K562 (cell line): ENCODE data around the gene TMEM170A. TPM values are rescaled to one million over a fixed set of nuclear protein-coding genes. Genes with fewer than 3 reads are reported as not detected.
A peak's percentile ranks its signal among the peaks of the same experiment; 100 is the strongest.

ENCODE experiments used
- ATAC-seq: fragments of 200-7000 bp; cut with Tn5 transposase; 3 replicates; pipeline ENCODE4 v1.9.1; 2020; ENCODE audit warnings: moderate library complexity
- BruUV-seq: library from RNA; stranded (reverse); fragments of 400-500 nt; replicated peaks from 2 replicates; lab custom pipeline; 2021; lab: Mats Ljungman, UMichigan
- CTCF ChIA-PET: fragments of 300-600 bp; formaldehyde crosslinking; extraction: SDS; loops from one replicate; lab custom pipeline; 2021; ENCODE audit warnings: low intra/inter-chr PET ratio; lab: Yijun Ruan, JAX
- POLR2A ChIA-PET: fragments of 300-600, 350-650 bp; sonication (Branson Sonifier 250); formaldehyde crosslinking; extraction: SDS; loops from one replicate; lab custom pipeline; 2021; ENCODE audit warnings: antibody characterized with exemption, inconsistent platforms; lab: Yijun Ruan, JAX
- DNase-seq, 4 experiments: peaks; one replicate each; pipeline versions ENCODE4 v3.0.0 to v3.0.0-alpha.2; 2011 to 2018; ENCODE audit warnings: low spot score in 3 of 4, mixed read lengths in 3 of 4; ENCODE audit errors: extremely low read depth in 1 of 4
- FAIRE-seq: peaks from 2 replicates; lab custom pipeline; 2011; peaks lifted over from hg19 to GRCh38; lab: Jason Lieb, UNC
- H2AFZ ChIP-seq: 2 replicates; pipeline ENCODE4 v1.6.0; 2011; ENCODE audit warnings: low read depth, low read length, control low read depth, inconsistent platforms
- H3K27ac ChIP-seq: fragments of 200-600 bp; 3 replicates; pipeline ENCODE4 v1.8.0; 2011; ENCODE audit warnings: low read depth, mild to moderate bottlenecking, control low read depth, inconsistent platforms, low read length, moderate library complexity, mixed read lengths; ENCODE audit errors: extremely low read depth
- H3K27me3 ChIP-seq, 2 experiments: fragments of 300-600 bp in 1 of 2; 2 replicates in 1 of 2; 3 replicates in 1 of 2; pipeline versions ENCODE4 v1.6.0 to v1.8.0; 2011; ENCODE audit warnings: inconsistent platforms in 2 of 2, low read length in 2 of 2, mild to moderate bottlenecking in 1 of 2, mixed read lengths in 1 of 2, moderate library complexity in 1 of 2; ENCODE audit not compliant: control insufficient read depth in 2 of 2, insufficient read depth in 2 of 2
- H3K36me3 ChIP-seq: fragments of 300-600 bp; 3 replicates; pipeline ENCODE4 v1.8.0; 2011; ENCODE audit warnings: mild to moderate bottlenecking, low read length, inconsistent platforms; ENCODE audit not compliant: control insufficient read depth, insufficient read depth
- H3K4me1 ChIP-seq, 2 experiments: fragments of 200-600 bp in 1 of 2; replicated peaks in 1 of 2; 2 replicates in 1 of 2; 3 replicates in 1 of 2; pipeline versions ENCODE4 v1.5.1 to v1.8.0; 2011; ENCODE audit warnings: inconsistent platforms in 2 of 2, low read length in 2 of 2, mild to moderate bottlenecking in 1 of 2, mixed read lengths in 1 of 2, moderate library complexity in 1 of 2; ENCODE audit not compliant: control insufficient read depth in 2 of 2, insufficient read depth in 2 of 2
- H3K4me2 ChIP-seq: 2 replicates; pipeline ENCODE4 v1.6.1; 2011; ENCODE audit warnings: low read length, control low read depth, inconsistent platforms, mixed read lengths; ENCODE audit not compliant: insufficient read depth
- H3K4me3 ChIP-seq: fragments of 200-600 bp; sonication (generic), shearing (Covaris generic); 2 replicates; pipeline ENCODE4 v1.5.1; 2016; ENCODE audit warnings: control low read depth, inconsistent platforms
- H3K79me2 ChIP-seq: fragments of 200-600 bp; 3 replicates; pipeline ENCODE4 v1.8.0; 2011; ENCODE audit warnings: low read length, inconsistent platforms; ENCODE audit not compliant: control insufficient read depth, insufficient read depth
- H3K9ac ChIP-seq, 2 experiments: 2 replicates each; pipeline versions ENCODE4 v1.6.0 to v1.6.1; 2011; ENCODE audit warnings: low read depth in 2 of 2, low read length in 2 of 2, control low read depth in 1 of 2, inconsistent platforms in 1 of 2, mild to moderate bottlenecking in 1 of 2, mixed read lengths in 1 of 2; ENCODE audit not compliant: insufficient read depth in 1 of 2
- H3K9me1 ChIP-seq: one replicate; pipeline ENCODE4 v1.6.0; 2011; ENCODE audit warnings: inconsistent platforms, mild to moderate bottlenecking, low read length, moderate library complexity; ENCODE audit not compliant: control insufficient read depth, insufficient read depth
- H3K9me3 ChIP-seq: replicated peaks from 2 replicates; pipeline ENCODE4 v1.5.1; 2011; ENCODE audit warnings: low read depth, low read length, inconsistent platforms; ENCODE audit not compliant: control insufficient read depth, insufficient read depth
- H4K20me1 ChIP-seq: replicated peaks from 2 replicates; pipeline ENCODE4 v1.6.1; 2011; ENCODE audit warnings: low read length, inconsistent platforms, mixed read lengths; ENCODE audit not compliant: control insufficient read depth, insufficient read depth
- ATF1 ChIP-seq, 2 experiments: fragments of 450-650 bp in 1 of 2; IDR thresholded peaks; 2 replicates each; pipeline ENCODE4 v1.6.1; 2016; ENCODE audit warnings: missing compliant biosample characterization in 1 of 2, missing genetic modification characterization in 1 of 2
- CREM ChIP-seq: IDR thresholded peaks from 2 replicates; pipeline ENCODE4 v1.6.1; 2014; ENCODE audit warnings: antibody characterized with exemption, low read depth
- HDAC2 ChIP-seq: fragments of 450-650 bp; IDR thresholded peaks from 2 replicates; pipeline ENCODE4 v1.6.1; 2016; ENCODE audit warnings: mild to moderate bottlenecking
- MEF2D ChIP-seq: conservative IDR thresholded peaks from 2 replicates; pipeline ENCODE4 v1.6.1; 2016; ENCODE audit warnings: low read depth, missing genetic modification characterization, missing compliant biosample characterization
- NR2C2 ChIP-seq, 2 experiments: fragments of 200-800 bp in 1 of 2; sonication (Bioruptor generic) in 1 of 2; sonication (generic) in 1 of 2; formaldehyde crosslinking in 1 of 2; IDR thresholded peaks; 2 replicates each; pipeline versions ENCODE4 v1.6.1 to v1.8.0; 2016 to 2022; ENCODE audit warnings: mild to moderate bottlenecking in 1 of 2, missing compliant biosample characterization in 1 of 2, missing genetic modification characterization in 1 of 2, missing genetic modification reagents in 1 of 2
- RERE ChIP-seq: sonication (generic); formaldehyde crosslinking; IDR thresholded peaks from 2 replicates; pipeline ENCODE4 v1.8.0; 2023; ENCODE audit warnings: missing genetic modification reagents, mild to moderate bottlenecking, borderline replicate concordance
- TRIM24 ChIP-seq, 2 experiments: fragments of 450-650 bp; IDR thresholded peaks; 2 replicates each; pipeline ENCODE4 v1.6.1; 2016
- TRIM28 ChIP-seq: fragments of 450-650 bp; IDR thresholded peaks from 2 replicates; pipeline ENCODE4 v1.6.1; 2017
- ZNF316 ChIP-seq: fragments of 450-650 bp; IDR thresholded peaks from 2 replicates; pipeline ENCODE4 v1.6.1; 2016
- WGBS: fragments of 100-300 bp; shearing (Covaris generic); methylation state at CpG from one replicate; pipeline ENCODE4 v1.1.6; 2016; ENCODE audit warnings: low coverage, mixed read lengths; ENCODE audit not compliant: insufficient coverage; ENCODE audit errors: missing lambda C conversion rate; 5-methylcytosine and 5-hydroxymethylcytosine counted together
- in situ Hi-C: fragments of 300-500 bp; cut with MboI; formaldehyde crosslinking; loops from 4 replicates; pipeline ENCODE4 v1.15.0; 2018; ENCODE audit warnings: inconsistent platforms, mixed read lengths
- intact Hi-C: fragments of 100-400 bp; cut with micrococcal nuclease; formaldehyde crosslinking; loops from 2 replicates; pipeline ENCODE4 v1.14.2; 2022
- polyA plus RNA-seq, 8 experiments: library from polyadenylated mRNA; depleted of rRNA in 4 of 8; stranded (reverse) in 5 of 8; unstranded in 3 of 8; fragments of >200 nt; fragmentation: Nextera tagmentation in 2 of 8; fragmentation: Illumina TruSeq in 1 of 8; extraction: Ambion mirVana in 2 of 8; extraction: Trizol in 1 of 8; gene quantifications; 2 replicates each; pipeline versions ENCODE4 v1.2.1 to v1.2.3, GENCODE V29; 2011 to 2014; ENCODE audit warnings: inconsistent platforms in 1 of 8, missing spikeins in 1 of 8
- total RNA-seq, 7 experiments: library from RNA; depleted of rRNA in 6 of 7; stranded (reverse); fragments of >200 nt in 6 of 7; fragmentation: Illumina TruSeq in 2 of 7; extraction: Trizol in 2 of 7; gene quantifications; 2 replicates each; pipeline versions ENCODE4 v1.2.1 to v1.2.3, GENCODE V29; 2011 to 2021; ENCODE audit warnings: low replicate concordance in 1 of 7

TMEM170A gene
- total and polyA plus RNA-seq, 9 of the 15 experiments (the other 6 are each of a cell fraction or from before 2014, with no cell fraction given) = 6.1 to 30.2 (median 15.0) TPM

- no peak for TF ChIP-seq ZNF316
- TF ChIP-seq, all 486 proteins: peak for 12
Measured at GRCh38 chr16:75506574-75506973, 42.1 kb upstream of the TMEM170A start (continued).

- peaks cover 3 to 21% of the 10 kb centered on the region in 2 experiments; a peak in 4 of 5 replicates for H3K27me3 ChIP-seq
- no peak overlapping the region for H2AFZ ChIP-seq
- H4K20me1 ChIP-seq = peaks cover 5% of the 10 kb centered on the region
- DNase-seq (no peak), ATAC-seq (no peak), FAIRE-seq (no peak)
- no peaks in the 10 kb centered on the region for H3K9me3 ChIP-seq
- no peak overlapping the region for H3K4me3 ChIP-seq
- in situ Hi-C loops (loop anchor here (5.0 kb wide), 1 partner anchor 36 kb away; no protein-coding TSS in a partner anchor), intact Hi-C loops (loop anchor here (2.0 kb wide), 1 partner anchor 35 kb away; no protein-coding TSS in a partner anchor)
- no peaks in the 10 kb centered on the region for H3K36me3 ChIP-seq
- TF ChIP-seq RERE (CRISPR knock-in tag) (no peak), CREM (peak; percentile 41; the same call in 1 of the 2 replicates), ATF1 (CRISPR knock-in tag; IDR thresholded peaks at IDR 0.05) (no peak), ATF1 (tag; IDR thresholded peaks at IDR 0.05) (peak; percentile 57), MEF2D (tag) (no peak), TRIM28 (0 out of 2 replicates have a peak, but pooled peaks have one; percentile 28), HDAC2 (no peak), TRIM24 (IDR thresholded peaks at IDR 0.05) (peak in 1 of 2 experiments; percentile 10; a peak in 1 of 4 replicates), NR2C2 (CRISPR knock-in tag; IDR thresholded peaks at IDR 0.05) (no peak), NR2C2 (tag; IDR thresholded peaks at IDR 0.05) (peak; percentile 15; the same call in 1 of the 2 replicates)
- H3K4me1 ChIP-seq = peaks cover 5 to 16% of the 10 kb centered on the region in 2 experiments; a peak in 3 of 5 replicates
- H3K9ac ChIP-seq = no peak overlapping the region
- BruUV-seq = no TSS peak
- H3K4me2 ChIP-seq = no peak overlapping the region
- WGBS = 12% methylated on average over 3 of the region's 3 CpGs
- POLR2A ChIA-PET = interaction anchor here (0.7 kb wide), 1 partner anchor 9 kb away, joined by 3 read pairs; no protein-coding TSS in a partner anchor
- no peak overlapping the region for H3K27ac ChIP-seq
- CTCF ChIA-PET = no interaction called here
- no peaks in the 10 kb centered on the region for H3K9me1 ChIP-seq
- H3K79me2 ChIP-seq = no peaks in the 10 kb centered on the region
Measured at GRCh38 chr16:75506107-75506506, 41.6 kb upstream of the TMEM170A start.
